IPS-NIHi11 (cell line): ENCODE measurements around the gene INMT.
A peak's percentile ranks its signal among the peaks of the same experiment; 100 is the strongest.

ENCODE experiments used
- DNase-seq: peaks from one replicate; pipeline ENCODE4 v3.0.0; 2012; ENCODE audit warnings: mixed read lengths, low spot score

INMT gene

DNA sequence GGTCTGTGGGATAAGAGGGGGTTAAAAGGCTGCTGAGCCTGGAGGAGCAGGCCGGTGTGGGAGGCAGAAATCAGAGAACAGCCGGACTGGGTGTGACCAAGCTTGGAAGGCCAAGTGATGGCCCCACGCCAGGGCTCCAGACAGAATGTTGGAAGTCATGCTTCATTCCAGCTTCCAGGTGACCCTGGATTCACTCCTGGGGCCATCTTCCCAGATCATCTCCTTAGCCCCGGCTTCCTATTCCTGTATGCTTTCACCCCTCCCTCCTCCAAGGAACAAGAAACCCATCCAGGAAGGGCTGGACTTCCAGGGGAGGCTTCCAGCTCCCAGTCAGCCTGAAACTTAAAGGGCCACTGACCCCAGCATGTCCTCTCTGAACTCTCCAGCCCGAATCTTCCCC, 1.0 kb downstream of the INMT start:
- DNase-seq, result no peak

DNA sequence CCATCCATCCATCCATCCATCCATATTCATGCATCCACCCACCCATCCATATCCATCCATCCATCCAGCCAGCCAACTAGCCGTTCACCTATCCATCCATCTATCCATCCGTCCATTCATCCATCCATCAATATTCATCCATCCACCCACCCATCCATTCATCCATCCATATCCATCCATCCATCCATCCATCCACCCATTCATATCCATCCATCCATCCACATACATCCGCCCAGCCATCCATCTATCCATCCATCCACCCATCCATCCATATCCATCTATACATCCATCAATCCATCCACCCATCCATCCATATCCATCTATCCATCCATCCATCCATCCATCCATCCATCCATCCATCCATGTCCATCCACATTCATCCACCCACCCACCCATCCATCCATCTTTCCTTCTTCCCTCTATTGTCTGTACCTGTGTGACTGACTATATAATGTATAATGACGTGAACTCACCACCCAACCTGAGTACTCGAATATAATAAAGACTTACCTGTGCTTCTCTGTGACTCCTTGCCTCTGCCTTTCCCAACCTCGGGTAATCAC, 2.5 kb downstream of the INMT start:
- no peak for DNase-seq

DNA sequence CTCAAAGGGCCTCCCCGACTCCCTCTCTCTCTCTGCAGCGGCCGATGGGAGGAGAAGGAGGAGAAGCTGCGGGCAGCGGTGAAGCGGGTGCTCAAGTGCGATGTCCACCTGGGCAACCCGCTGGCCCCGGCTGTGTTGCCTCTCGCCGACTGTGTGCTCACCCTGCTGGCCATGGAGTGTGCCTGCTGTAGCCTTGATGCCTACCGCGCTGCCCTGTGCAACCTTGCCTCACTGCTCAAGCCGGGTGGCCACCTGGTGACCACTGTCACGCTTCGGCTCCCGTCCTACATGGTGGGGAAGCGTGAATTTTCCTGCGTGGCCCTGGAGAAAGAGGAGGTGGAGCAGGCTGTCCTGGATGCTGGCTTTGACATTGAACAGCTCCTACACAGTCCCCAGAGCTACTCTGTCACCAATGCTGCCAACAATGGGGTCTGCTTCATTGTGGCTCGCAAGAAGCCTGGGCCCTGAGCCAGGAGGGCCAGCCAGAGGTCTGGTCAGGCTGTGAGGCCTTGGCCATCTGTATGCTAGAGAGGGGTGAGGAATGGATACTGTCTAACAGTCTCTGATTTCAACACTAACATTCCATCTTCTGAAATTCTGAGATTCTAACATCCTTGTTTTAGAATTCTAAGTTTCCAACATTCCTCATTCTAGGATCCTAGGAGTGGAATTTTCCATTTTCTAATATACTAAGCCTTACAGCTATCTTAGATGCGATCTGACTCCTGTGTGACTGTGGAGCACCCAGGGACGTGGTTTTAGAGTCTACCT, 3.6 kb downstream of the INMT start:
- peak; percentile 44 for DNase-seq

DNA sequence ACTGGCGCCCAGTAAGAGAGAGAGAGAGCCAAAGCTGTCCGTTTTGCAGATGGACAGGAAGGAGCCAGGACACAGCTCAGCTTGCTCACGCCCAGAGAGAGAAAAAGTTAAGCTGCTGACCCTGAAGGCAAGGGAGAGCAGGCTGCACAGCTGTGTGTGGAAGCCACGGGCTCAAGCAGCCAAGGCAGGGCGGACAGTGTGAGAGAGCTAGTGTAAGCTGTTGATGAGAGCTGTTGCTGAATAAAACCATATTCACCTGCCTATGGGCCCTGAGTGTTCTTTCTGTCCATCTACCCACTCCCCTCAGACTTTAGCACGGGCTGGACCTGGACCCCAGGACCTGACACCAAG, 5.4 kb downstream of the INMT start:
- no peak for DNase-seq

DNA sequence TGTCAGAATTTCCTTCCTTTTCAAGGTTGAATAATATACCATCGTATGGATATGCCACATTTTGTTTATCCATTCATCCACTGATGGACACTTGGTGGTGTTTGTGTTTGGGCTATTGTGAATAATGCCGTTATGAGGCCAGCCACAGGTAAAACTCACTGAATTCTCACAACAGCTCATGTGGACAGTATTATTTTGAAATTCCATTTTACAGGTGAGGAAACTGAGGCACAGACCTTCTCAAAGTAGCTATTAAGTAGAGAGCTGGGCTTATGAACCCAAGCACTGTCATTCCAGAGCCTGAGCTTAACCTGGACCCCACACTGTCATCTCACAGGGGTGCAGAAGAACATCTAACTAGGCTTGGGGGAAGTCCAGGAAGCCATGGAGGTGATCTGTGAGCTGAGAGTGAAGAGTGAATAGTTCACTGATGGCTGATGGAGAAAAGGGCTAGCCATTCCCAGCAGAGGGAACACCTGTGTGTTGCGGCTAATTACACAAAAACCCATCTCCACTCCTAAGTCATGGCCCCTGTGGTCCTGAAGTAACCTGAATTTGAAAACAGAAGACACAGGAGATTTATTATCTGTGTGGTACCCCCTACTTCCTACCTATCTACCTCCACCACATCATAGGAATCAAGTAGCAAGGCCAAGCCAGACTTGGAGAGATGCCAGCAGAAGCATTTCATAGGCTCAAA, 8.7 kb downstream of the INMT start:
- no peak for DNase-seq

DNA sequence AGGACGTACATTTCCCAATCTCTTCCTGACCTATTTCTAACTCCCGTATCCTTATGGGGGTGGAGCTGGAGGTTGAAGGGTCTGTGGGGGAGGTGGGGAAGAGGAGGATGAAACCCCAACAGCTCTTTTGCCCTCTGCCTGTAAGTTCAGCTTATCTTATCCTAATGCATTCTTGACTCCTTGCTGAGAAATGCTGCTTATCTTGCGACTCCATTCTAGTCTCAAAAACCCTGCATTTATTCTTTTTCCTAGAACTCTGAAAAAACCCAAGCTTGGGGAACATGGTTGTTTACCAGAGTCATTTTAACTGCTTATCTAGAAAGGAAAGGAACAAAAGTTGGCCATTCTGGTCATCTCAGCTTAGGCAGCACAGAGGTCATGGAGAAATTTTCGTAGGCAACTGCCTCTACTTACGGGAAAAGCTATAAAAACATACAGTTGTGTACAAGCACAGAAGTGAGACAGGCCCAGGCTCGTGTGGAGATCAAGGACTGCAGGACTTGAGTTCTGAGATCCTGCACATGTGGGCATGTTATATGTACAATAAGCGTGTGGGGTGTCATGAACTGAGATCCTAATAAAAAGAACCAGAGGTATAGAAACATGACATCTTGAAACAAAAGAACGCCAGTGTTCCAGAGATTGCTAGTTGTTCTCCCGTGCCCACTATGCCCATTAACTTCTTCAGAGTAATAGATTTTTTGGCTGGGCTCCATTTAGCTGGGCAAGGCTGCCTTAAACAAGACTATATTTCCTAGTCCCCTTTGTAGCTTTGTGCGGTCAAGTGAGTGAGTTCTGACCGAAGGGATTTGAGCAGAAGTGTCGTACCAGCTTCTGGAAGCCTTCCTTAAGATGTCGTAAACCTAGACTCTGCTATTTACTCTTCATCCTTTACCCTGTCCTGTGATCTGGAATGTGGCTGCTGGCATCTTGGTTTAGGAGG, 9.6 kb downstream of the INMT start:
- no peak for DNase-seq

DNA sequence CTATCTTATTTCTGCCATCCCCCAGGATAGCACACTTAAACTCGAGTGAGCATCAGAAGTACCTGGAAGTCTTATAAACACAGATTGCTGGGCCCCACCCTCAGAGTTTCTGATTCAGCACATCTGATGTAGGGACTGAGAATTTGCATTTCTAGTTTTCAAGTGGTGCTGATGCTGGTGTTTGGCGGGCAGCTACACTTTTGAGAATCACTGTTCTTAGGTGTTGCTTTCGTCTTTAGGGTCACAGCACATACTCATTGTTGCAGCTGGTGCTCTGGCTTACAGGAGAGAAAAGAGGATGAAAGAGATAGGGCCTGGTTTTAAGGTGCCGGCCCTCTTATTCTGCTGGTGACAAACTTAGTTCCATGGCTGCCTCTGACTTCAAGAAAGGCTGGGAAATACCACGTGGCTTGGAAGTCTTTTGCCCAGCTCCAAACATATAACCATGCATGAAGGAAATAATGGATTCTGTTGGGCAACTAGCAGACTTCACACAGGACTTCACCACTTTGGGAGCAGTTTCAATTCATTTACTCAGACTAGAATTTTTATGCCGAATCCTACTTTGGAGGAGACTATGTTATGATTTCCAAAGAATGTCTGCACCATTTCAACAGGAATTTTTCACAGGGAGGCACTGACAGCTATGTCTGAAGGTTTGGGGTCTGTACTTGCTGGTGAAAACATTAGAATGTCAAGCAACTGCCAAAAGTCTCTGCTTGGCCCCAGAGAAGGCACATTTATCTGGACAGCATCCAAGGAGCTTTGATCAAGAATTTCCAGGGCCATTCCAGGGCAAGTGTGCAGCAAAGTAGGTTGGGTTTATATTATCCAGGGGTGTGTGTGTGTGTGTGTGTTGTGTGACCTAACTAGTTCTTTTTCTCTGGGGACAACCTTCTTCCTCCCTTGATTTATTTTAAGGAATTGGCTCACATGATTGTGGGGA, 12.4 kb downstream of the INMT start:
- no peak for DNase-seq

DNA sequence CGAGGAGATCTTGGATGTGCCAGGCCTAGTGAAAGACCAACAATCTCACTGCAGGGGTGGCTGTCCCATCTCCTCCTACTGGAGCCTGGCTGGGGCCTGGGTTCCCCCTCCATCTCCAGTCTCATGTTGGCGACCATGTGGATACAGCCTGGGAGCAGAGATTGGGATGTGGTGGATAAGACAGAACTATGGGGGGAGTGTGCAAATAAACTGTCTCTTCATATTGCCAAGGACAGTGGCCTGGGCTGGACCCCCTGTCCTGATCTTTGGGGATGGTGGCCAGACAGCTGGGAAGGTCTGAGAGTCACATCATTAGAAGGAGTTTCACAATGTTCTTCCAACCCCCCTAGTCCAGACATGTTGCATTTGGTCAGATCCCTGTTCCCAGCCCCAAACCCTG, 13.5 kb downstream of the INMT start:
- DNase-seq, result no peak

DNA sequence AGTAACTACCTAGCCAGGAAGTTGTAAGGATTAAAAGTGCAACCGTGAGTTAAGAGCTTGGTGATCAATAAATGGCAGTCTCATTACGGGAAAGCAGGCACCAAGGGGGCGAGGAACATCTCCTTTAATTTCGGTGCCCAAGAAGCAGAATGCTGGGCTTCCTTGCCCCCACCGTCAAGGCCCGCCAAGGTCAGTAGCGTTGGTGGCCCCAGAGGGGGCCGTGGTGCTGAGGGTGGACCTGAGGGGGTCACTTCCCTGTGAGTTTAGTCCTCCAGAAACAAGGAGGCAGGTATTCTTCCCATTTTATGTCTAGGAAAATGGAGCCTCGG, 18.9 kb downstream of the INMT start:
- DNase-seq, result peak; percentile 13

DNA sequence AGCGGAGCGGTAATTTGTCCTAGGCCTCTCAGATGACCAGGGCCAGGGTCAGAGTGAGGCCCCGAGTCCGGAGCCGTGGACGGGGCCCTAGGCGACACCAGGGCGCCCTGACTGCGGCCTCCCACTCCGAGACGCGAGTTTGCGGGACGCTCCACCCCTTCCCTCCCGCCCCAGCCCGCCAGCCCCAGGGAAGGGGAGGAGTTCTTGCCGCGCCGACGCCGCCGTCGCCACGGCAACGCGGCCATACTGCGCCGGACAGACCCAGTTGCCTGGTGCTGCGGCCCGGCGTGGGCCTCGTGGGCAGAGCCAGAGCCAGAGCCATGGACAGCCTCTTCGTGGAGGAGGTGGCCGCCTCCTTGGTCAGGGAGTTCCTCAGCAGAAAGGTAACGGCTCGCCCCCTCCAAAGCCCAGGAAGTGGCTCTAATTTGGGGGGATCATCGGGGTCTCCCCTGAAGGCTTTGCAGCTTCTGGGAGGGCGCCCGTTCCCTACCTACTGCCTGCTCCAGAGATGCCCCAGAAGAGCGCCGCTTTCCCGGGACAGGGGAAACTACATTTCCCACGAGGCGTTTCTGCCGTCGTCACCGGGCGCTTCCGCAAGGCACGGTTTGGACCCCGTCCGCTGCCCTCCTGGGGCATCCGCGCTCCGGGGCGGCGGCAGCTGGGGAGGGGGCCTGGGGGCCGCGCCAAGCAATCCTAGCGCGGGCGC, 19.4 kb downstream of the INMT start, which contains the start of gene MINDY4:
MINDY4 (plus strand) TSS at position 244 of the 706 bp plus-strand sequence; CDS start at position 321, 77 bp downstream.
- DNase-seq, result peak; percentile 97

DNA sequence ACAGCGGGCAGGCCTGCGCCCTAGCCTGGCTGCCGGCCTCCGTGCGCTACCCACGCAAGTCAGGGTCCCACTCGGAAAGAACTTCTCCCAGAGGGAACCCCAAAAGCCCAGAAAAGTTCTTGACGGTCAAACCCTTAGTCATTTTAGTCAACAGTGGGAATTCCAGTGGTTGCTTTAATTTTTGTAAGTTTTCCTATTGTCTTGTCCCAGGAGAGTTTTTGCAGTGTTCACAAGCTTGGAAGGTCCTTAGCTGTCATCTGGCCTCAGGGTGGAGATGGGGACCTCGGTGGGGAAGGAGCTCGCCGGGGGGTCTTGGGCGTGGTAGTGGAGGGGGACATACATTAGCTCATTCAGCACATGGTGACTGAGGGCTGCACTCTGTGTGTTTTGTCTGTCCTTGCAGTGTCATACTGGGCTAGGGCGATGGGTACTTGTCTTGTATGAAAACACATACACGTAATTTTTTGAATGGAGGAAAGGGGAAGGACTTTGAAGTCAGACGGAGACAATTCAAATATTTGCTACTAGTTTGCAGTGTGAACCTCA, 20.0 kb downstream of the INMT start:
- DNase-seq, result no peak

DNA sequence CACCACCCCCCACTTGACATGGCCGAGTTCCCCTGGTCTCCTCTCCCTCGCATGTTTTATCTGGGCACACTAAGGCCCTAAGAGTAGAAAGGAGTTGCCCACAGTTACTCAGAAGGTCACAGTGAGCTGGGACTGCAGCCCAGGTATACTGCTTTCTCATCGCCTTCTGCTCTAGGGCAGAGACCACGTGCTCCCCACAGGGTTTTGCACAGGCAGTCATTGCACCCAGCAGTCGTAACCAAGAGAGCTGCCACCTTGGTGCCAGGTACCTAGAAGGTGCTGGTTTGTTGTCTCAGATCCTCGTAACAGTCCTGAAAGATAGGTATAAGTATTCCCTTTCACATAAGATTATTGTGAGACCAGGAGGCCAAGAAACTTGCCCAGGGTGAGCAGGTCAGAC, 21.0 kb downstream of the INMT start:
- no peak for DNase-seq

DNA sequence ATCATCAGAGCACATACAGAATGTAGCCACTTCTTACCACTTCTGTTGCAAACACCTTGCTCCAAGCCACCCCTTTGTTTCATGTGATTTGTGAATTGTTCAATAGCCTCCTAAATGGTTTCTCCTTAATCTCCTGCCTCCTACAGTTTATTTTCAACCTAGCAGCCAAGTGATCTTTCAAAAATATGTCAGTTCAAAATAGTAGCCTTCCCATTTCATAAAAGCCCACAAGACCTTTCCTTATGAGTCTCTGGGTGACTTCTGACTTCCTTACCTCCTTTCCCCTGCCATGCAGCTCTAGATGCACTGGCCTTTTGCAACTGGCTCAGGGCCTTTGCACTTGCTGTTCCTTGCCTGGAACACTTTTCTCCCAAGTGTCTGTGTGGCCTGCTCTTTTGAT, 24.1 kb downstream of the INMT start:
- DNase-seq, result no peak

DNA sequence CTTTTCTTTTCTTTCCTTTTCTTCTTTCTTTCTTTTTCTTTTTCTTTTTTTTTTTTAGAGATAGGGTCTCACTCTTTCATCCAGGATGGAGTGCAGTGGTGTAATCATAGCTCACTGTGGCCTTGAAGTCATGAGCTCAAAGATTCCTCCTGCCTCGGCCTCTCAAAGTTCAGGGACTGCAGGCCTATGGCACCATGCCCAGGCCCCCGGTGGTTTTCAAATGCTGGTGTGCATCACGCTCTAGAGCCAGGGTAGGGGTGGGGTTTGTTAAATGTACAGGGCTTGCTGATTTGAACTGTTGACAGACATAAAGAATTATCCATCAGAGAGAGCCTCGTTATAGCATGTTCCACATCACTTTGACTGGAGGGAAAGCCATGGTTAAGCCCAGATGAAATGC, 25.0 kb downstream of the INMT start:
- DNase-seq, result no peak

DNA sequence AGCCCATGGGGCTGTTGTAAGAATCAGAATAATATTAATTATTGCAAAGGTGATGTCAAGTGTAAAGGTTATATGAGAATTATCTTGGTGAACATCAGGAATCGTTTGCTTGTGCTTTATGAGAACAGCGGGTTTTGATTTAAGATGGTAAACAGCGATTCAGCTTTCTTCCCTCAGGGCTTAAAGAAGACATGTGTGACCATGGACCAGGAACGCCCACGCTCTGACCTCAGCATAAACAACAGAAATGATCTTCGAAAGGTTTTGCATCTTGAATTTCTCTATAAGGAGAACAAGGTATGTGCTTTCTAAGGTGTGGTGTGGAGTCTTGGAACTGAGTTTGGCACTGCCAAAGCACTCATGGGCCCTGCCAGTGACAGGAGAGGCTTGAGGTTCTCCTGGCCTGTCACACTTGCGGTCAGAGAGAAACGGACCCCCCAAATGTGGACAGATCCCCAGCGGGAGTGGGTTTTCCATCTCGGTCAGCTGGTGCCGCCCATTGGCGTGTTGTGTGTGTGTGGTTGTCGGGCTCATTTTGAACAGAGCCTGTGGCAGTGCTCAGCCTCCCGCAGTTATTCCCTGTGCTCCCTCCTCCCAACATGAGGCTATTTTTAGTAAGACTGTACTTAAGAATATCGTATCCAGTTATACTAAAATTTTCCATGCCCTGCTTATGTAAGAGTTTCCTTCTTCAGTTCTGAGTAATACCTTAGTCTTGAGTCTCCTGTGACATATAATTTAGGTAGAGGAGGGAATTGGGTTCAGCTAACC, 26.5 kb downstream of the INMT start:
- no peak for DNase-seq

DNA sequence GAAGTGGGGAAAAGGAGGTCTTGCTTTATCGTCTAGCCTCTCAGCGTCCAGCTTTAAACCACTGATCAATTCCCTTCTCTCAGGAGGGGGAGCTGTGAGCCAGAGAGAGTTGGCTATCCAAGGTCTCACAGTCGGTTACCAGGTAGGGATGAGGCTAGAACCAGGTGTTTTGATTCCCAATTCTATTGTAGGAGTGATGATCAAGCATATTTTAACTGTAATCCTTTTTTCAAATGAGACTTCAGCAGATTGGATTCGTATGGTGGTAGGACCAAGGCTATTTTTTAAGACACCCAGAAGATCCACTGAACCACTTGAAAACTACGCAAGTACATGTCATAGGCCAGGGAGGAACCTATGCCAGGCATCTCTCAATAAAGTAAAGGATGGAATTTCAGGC, 27.6 kb downstream of the INMT start:
- DNase-seq, result no peak

DNA sequence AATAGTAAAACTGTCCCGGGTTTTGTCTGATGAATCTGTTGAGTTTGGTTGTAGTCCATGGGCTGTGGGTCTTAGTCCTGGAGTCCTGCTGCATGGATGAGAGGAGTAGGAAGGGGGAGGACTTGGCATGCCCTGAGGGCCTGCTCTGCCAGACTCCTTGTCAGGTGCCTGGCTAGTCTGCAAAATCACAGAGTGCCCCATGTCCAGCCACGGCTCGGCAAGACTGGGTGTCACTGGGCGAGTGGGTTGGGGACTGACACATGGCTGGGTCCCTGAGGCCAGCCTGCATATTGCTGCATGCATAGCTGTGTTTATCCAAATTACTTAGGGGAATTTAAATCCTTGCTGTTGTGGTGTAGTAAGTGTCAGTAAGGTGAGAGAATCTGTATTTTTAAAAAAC, 29.0 kb downstream of the INMT start:
- DNase-seq, result no peak

DNA sequence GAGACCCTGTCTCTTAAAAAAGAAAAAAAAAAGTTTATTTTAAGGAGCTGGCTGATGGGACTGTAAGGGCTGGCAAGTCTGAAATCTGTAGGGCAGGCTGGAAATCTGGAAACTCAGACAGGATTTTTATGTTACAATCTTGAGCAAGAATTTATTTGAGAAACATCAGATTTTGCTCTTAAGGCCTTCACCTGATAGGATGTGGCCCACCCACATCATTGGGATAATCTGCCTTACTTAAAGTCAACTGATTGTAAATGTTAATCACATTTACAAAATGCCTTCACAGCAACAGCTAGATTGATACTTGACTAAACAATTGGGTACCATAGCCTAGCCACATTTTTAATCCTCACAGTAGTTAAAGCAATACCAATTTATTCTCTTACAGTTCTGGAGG, 30.8 kb downstream of the INMT start:
- no peak for DNase-seq

DNA sequence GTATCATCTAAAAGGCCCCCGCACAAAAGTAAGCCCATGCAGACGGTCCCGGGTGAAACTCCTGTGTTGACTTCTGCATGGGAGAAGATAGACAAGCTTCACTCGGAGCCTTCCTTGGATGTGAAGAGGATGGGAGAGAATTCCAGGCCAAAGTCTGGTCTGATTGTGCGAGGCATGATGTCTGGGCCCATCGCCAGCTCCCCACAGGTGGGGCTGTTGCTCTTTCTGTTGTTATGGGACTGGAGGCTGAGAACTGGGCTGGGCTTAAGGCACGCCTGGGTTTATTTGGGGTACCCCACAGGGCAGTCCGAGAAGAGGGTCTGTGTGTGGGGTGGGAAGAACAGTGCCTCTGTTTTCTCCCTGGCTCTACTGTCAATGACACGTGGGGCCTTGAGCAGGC, 33.9 kb downstream of the INMT start:
- no peak for DNase-seq

DNA sequence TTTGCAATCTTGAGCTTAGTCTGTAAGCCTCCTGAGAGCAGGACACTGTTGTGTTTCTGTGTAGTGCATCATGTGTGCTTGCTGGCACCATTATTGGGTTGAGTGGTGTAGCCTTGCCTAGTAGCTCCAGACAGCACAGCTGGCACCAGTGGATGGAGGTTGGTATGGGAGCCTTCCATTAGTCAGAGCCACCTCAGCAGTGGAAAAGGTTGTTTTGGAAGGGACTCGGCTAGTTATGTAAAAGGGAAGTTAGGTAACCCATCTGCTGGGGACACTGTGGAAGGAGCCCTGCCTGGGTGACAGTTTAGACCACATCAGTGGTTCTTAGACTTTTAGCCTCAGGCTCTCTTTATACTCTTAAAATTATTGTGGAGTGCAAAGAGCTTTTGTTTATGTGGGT, 35.6 kb downstream of the INMT start:
- no peak for DNase-seq
